Mucosa of descending colon (tissue), 3 donors: ENCODE measurements around the gene TMCO4. TPM values are rescaled to one million over a fixed set of nuclear protein-coding genes. Genes with fewer than 3 reads are reported as not detected.

ENCODE experiments used
- ATAC-seq: fragments of 200-7000 bp; cut with Tn5 transposase; one replicate; pipeline ENCODE4 v1.9.1; 2020; ENCODE audit warnings: mild to moderate bottlenecking, moderate library complexity
- DNase-seq, 3 donors: peaks; one replicate each; pipeline ENCODE4 v3.0.0-alpha.2; 2020
- H3K36me3 ChIP-seq: fragments of 200-600 bp; one replicate; pipeline ENCODE4 v1.8.0; 2021; ENCODE audit warnings: low read depth, mild to moderate bottlenecking
- H3K4me1 ChIP-seq: fragments of 200-600 bp; one replicate; pipeline ENCODE4 v1.8.0; 2021; ENCODE audit warnings: low read depth, mild to moderate bottlenecking
- H3K4me3 ChIP-seq: fragments of 200-600 bp; one replicate; pipeline ENCODE4 v1.8.0; 2021; ENCODE audit warnings: mild to moderate bottlenecking
- H3K9me3 ChIP-seq: fragments of 200-600 bp; one replicate; pipeline ENCODE4 v1.8.0; 2021; ENCODE audit warnings: mild to moderate bottlenecking
- CTCF ChIP-seq: fragments of 200-600 bp; IDR thresholded peaks from one replicate; pipeline ENCODE4 v1.8.0; 2022; ENCODE audit warnings: antibody characterized with exemption, mild to moderate bottlenecking
- intact Hi-C, 2 donors: fragments of 100-400 bp; cut with DNase I in 1 of 2; cut with micrococcal nuclease in 1 of 2; formaldehyde crosslinking; loops; one replicate each; pipeline versions ENCODE4 v1.11.0 to v1.11.1; 2022; cut with DNase I, micrococcal nuclease
- total RNA-seq, 3 donors: library from RNA; stranded (reverse); fragmentation: NEBNext Ultra II Directional in 2 of 3; extraction: Animal tissue kit (Norgen Biotek cat#: 25700) in 2 of 3; gene quantifications; one replicate each; pipeline versions ENCODE4 v1.2.1 to v1.2.4, GENCODE V29; 2021 to 2023
- donor health status: DM: no; HTN: no; CAD: no; lungs with moderate emphysema.
- donor health status: DM: no; HTN: no; CAD: no.
- donor health status: DM: no; HTN: yes; CAD: no.

Gene TMCO4
- total RNA-seq, 3 donors from 2014 or later: 27.9 to 42.8 (median 31.9) TPM

DNA sequence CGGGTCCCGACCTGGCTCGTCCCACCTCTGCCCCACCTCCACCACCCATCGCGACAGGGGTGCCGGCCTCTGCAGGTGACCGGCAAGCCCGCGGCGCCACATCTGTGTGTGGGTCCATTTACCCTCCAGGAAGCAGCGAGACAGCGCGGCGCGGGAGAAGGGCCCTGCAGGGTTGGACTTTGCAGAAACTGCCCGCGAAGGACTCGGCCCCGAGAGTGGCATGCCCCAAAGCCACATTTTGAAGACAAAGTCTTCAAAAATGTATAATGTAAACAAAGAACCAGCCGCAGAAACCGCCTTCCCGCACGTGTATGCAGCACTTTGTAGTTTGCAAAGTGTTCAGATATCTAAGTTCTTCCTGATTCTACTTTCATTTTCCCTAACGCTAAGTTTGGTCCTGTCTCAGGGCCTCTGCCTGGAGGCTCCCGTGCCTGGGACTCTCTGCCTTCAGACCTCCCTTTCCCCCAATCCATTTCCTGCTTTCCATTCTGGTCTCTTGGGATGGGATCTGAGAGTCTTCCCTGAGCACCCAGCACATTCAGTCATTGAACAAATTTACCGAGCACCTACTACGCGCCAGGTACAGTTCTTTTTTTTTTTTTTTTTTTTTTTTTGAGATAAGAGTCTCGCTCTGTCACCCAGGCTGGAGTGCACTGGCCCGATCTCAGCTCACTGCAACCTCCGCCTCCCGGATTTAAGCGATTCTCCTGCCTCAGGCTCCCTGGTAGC, 524 bp upstream of the TMCO4 start:
- intact Hi-C loops: no loop called here
- no peak for TF ChIP-seq CTCF
- peak; percentile 67 to 82 (median 80) for DNase-seq
- ATAC-seq: peak; percentile 65
- H3K9me3 ChIP-seq: no peaks in the 10 kb centered on the region
- peak overlapping the region; percentile 38 for H3K4me3 ChIP-seq
- no peaks in the 10 kb centered on the region for H3K36me3 ChIP-seq
- peaks cover 4% of the 10 kb centered on the region for H3K4me1 ChIP-seq

GRCh38 chr1:19798486-19799229, 1.1 kb downstream of the TMCO4 start:
- no peak overlapping the region for H3K4me3 ChIP-seq
- no peak for ATAC-seq
- TF ChIP-seq CTCF: no peak
- DNase-seq: no peak
- intact Hi-C loops: no loop called here
- H3K4me1 ChIP-seq: peaks cover 4% of the 10 kb centered on the region
- H3K9me3 ChIP-seq: no peaks in the 10 kb centered on the region
- no peaks in the 10 kb centered on the region for H3K36me3 ChIP-seq

- H3K36me3 ChIP-seq: no peaks in the 10 kb centered on the region
- no peaks in the 10 kb centered on the region for H3K9me3 ChIP-seq
- no peak for TF ChIP-seq CTCF
- H3K4me1 ChIP-seq: peaks cover 4% of the 10 kb centered on the region
- no peak for ATAC-seq
- intact Hi-C loops: no loop called here
- no peak overlapping the region for H3K4me3 ChIP-seq
- DNase-seq: no peak
Observed at GRCh38 chr1:19797827-19798226, 1.9 kb downstream of the TMCO4 start.

GRCh38 chr1:19794583-19794982, 5.1 kb downstream of the TMCO4 start:
- no peaks in the 10 kb centered on the region for H3K4me1 ChIP-seq
- H3K4me3 ChIP-seq: no peak overlapping the region
- DNase-seq: no peak
- no peaks in the 10 kb centered on the region for H3K9me3 ChIP-seq
- no peaks in the 10 kb centered on the region for H3K36me3 ChIP-seq
- ATAC-seq: no peak
- TF ChIP-seq CTCF: no peak
- intact Hi-C loops: no loop called here

DNA sequence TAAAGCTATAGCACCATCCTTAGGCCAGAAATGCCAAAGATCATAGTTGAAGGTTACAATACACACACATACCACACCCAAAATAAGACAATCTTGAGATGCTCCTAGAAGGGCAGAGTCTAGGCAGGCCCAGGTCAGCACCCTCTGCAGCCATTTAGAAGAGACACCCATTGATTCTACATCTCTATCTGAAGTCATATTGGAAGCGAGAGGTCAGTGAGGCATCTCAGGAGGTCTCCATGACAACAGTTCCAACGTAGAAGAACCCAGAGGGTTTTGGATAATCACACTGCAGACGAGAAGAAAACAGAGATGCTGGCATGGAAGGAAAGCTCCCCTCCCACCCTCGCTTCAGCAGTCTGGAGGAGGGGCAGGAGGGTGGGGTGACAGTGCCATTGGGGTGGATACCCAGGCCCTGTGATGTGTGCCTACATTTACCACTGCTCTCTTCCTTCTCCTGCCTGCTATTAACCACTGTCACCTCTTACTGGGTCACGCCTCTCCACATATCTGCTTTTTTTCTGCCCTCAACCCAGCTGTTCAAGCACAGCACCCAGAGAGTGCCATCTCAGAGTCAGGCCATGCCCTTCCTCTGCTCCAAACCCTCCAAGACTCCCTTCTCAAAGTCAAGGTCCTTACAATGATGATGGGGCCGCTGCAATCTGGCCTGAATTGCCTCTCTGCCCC, 6.2 kb downstream of the TMCO4 start:
- DNase-seq: no peak
- Histone ChIP-seq H3K9me3 (no peaks in the 10 kb centered on the region), H3K4me1 (no peaks in the 10 kb centered on the region), H3K36me3 (no peaks in the 10 kb centered on the region), H3K4me3 (no peak overlapping the region)
- no peak for TF ChIP-seq CTCF
- peak; percentile 37 for ATAC-seq
- intact Hi-C loops: no loop called here
